GM21576 (cell line): ENCODE results near the gene POLR3B.
"Not testable (repeated sequence)": the region's sequence is repeated elsewhere in the genome, so short reads cannot be mapped to it uniquely, and the experiment has no call there.

ENCODE experiments used
- ATAC-seq: cut with Tn5 transposase; IDR thresholded peaks from one replicate; pipeline ENCODE4 v1.9.1; 2021; ENCODE audit warnings: mild to moderate bottlenecking, moderate library complexity; ENCODE audit not compliant: unreplicated experiment

The POLR3B gene

DNA sequence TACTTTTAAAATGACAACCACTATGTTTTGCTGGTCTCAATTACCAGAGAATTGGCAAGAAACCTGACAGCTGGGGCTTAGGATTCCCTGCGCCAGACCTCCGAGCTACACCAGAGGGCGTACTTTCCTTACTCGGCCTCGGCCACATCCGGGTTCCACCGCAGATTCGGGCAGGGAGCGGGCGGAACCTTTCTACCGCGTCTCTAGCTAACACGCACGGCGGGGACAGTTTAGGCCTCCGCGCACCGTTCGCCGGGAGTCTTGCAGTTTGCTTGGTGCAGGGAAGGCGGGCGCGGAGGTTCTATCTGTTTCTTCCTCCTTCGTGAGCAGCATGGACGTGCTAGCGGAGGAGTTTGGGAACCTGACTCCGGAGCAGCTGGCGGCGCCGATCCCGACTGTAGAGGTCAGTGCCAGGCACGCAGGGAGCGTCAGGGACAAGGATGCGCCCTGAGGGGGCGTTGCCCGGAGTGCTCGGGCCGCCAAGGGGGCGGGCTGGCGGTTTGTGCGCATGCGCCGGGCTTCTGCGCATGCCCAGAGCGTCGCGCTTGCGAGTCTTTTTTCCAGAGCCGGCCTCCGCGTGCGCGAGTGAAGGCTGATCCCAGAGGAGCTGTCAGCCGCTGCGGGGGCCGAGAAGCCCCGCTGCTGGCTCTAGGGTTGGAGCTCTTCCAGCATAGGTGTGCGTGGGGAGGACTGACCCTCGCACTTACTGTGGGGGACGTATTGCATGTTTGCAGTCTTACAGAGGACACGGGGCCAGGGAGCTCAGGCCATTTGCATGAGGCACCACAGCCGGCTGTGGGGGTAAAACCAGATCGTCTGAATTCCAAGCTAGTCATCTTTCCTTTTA lies at the start of gene POLR3B:
Gene POLR3B, plus strand, starts transcription at position 200 of the 847 bp plus-strand sequence. Its CDS starts 132 bp downstream, at position 332.
- ATAC-seq: peak; percentile 84

DNA sequence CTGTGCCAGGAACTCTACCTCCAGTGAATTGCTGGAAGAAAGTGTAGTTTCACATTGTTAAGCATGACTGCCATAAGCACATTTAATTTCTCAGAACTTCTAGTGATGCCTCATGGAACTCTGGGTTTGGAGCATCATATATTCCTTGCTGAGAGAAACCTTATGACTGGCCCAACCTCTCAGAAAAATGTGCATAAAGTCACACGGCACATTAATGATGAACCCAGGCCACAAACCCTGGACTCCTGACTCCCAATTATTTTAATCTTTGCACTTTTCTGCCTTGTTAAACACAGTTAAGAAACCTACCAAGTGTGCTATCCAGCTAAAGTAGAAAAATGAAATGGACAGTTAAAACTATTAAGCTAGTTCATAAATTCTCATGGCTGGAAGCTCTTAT lies 49.4 kb upstream of the POLR3B start:
- no peak for ATAC-seq

GRCh38 chr12:106308611-106309010 lies 48.9 kb upstream of the POLR3B start:
- no peak for ATAC-seq

GRCh38 chr12:106309671-106310505 lies 47.7 kb upstream of the POLR3B start:
- no peak for ATAC-seq

- ATAC-seq: no peak
These were observed 46.9 kb upstream of the POLR3B start for GRCh38 chr12:106310687-106311086.

DNA sequence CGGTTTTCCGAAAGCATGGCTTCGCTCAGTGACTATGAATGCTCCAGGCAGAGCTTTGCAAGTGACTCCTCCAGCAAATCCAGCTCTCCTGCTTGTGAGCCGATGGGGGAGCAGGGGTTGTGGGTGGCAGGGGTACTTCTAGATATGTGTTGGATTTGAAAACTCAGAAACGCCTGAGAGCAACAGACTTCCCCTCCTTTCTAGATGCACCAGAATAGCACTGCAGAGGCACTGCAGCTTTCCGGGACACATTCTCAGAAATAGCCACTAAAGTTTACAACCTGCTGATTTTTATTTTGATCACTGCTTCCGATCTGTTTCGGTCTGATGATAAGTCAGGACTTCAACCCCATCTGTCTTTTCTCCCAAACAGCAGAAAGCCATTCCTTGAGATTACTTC lies 46.4 kb upstream of the POLR3B start:
- no peak for ATAC-seq

DNA sequence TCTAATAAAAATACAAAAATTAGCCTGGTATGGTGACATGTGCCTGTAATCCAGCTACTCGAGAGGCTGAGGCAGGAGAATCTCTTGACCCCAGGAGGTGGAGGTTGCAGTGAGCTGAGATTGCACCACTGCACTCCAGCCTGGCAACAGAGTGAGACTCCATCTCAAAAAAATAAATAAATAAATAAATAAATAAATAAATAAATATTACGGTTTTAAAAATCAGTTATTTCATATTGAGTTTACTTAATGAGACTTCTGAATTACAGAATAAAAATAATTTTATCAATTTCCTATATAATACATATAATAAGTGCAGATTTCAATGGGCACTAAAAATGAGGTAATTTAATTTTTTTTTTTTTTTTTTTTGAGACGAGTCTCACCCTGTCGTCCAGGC lies 44.1 kb upstream of the POLR3B start:
- not testable (repeated sequence) for ATAC-seq

- ATAC-seq: no peak
These were observed 42.0 kb upstream of the POLR3B start for GRCh38 chr12:106315523-106315922.

GRCh38 chr12:106317406-106318082 lies 40.0 kb upstream of the POLR3B start:
- no peak for ATAC-seq

GRCh38 chr12:106321139-106321850 lies 36.3 kb upstream of the POLR3B start:
- ATAC-seq: no peak

- no peak for ATAC-seq
These were observed 34.0 kb upstream of the POLR3B start for GRCh38 chr12:106323537-106323936.

GRCh38 chr12:106327309-106327869 lies 30.2 kb upstream of the POLR3B start:
- ATAC-seq: no peak

GRCh38 chr12:106328735-106329134 lies 28.8 kb upstream of the POLR3B start:
- no peak for ATAC-seq

DNA sequence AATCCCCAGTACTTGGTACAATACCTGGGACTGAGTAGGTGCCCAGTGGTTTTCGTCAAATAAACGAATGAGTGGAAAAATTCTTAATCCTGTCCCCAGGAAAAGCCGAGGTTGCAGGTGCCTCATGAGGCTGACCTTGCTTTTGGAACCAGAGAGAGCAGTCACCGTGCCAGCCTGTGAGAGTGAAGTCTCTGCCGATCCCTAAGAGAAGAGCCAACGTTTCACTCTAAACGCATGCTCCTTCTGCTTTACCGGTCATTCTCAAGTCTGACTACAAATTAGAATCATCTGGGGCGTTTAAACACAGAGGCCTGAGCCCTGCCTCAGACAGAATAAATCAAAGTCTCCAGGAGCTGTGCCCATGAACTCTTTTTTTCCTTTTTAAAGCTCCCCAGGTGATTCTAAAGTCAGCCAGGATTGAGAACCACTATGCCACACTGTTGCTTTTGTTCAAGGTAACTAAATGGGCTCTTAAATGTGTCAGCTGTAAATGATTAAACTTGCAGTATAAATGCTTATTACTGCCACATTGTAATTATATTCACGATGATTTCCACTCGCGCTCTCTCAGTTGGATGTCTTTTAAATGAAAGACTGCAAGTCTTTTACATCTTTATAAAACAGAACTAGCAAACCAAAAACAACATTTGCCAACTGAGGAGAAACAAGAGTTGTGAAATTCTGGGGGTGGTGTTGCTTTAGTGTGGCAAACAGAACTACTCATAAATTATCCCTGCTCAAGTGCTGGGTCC lies 28.1 kb upstream of the POLR3B start:
- no peak for ATAC-seq

- no peak for ATAC-seq
These were observed 25.9 kb upstream of the POLR3B start for GRCh38 chr12:106331599-106331998.

DNA sequence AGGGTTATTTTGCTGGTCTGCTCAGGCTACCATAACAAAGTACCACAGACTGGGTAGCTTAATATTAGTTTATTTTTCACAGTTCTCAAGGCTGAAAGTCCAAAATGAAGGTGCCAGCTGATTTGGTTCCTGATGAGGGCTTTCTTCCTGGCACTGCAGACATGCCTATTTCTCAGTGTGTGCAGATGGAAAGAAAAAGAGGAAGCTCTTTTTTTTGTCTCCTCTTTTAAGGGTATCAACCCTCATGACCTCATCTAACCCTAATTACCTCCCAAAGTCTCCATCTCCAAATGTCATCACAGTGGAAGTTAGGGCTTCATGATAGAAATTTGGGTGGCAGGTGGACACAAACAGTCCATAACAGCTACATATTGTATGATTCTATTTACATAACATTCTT lies 25.0 kb upstream of the POLR3B start:
- ATAC-seq: no peak

DNA sequence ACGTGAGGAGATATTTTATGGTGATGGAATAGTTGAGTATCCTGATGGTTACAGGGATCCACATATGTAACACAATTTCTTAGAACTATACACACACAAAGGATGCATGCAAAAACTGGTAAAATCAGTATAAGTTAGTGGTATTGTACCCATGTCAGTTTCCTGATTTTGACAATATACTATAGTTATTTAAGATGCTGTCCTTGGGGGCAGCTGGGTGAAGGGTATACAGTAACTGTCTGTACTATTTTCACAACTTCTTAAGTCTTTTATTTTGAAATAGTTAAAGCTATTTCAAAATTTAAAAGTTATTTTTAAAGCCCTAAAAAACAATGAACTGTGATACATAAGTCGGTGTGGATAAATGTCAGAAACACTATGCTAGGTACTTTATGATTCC lies 24.5 kb upstream of the POLR3B start:
- no peak for ATAC-seq

- no peak for ATAC-seq
These were observed 23.8 kb upstream of the POLR3B start for GRCh38 chr12:106333756-106334155.

DNA sequence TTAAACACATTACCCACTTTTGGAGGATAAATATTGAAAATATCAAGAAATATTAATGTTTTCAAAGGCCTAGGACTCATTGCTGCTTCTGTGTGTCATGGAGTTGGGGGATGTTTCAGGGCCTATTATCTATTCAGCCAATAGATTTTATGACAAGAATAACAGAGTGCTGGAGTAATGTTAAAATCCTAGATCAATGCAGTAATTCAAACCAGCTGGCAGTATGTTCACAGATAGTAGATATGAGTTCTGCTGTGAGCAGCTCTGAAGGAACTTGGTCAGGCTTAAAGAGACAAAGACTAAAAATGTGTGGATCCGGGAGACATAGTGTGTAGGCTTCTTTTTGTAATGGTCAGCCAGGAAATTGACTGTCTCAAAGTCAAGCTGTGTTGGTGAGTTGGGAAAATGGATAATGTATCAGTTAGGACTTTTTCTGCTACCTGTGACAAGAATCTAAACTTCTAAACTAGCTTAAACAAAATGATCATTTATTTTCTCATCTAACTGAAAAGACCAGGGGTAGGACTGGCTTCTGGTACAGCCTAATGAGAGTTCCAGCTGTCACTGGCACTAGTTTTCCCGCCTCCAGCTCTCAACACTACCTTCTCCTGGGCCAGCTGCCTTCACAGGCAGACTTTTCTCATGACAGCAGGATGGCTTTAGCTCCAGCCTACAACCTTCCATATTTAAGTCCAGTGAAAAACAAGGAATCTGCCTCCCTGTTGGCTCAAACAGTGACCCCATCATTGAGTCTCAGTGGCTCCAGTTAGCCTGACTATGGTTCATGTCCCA lies 16.3 kb upstream of the POLR3B start:
- ATAC-seq: no peak
